GM18909 (cell line): ENCODE measurements around the gene TBCCD1.
"Not testable (repeated sequence)": the region's sequence is repeated elsewhere in the genome, so short reads cannot be mapped to it uniquely, and the experiment has no call there.

Experiments
- ATAC-seq: cut with Tn5 transposase; IDR thresholded peaks from one replicate; pipeline ENCODE4 v1.9.1; 2021; ENCODE audit warnings: mild to moderate bottlenecking; ENCODE audit not compliant: unreplicated experiment, poor library complexity

The TBCCD1 gene

DNA sequence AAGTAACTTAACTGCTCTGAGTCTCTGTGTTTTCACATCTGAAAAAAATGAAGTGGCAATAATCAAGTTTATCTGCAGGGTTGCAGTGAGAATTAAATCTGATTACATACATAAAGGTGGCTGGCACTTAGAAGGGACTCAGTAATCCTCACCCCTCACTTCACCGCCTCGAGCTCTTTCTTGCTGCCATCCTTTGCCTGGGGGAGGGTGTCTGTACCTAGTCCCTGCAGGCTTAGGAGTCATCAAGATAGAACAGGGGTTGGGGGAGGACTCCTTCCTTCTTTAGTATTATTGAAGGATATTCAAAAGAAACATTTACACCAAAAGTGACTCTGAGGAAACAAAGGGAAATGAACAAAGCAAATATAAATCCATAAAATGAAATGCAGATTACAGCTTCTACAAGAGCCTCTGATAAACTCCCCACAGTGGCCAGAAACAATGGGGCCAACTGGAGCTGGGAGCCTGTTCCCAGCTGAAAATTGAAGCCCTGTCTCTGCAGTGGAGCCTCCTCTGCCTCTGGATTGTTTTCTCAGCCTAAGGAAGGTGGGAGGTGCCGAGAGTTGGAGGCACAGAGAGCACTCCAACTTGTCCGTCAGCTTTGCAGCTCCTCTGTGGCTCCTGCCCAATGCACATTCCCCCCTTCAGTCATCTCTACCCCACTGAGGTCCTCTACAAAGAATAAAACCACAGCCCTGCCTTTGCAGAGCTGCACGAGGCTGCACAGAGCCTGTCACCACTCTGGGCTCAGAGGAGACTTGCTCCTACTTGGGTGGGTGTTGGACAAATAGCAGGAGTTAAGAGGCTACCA, 64.8 kb downstream of the TBCCD1 start:
- ATAC-seq = no peak

DNA sequence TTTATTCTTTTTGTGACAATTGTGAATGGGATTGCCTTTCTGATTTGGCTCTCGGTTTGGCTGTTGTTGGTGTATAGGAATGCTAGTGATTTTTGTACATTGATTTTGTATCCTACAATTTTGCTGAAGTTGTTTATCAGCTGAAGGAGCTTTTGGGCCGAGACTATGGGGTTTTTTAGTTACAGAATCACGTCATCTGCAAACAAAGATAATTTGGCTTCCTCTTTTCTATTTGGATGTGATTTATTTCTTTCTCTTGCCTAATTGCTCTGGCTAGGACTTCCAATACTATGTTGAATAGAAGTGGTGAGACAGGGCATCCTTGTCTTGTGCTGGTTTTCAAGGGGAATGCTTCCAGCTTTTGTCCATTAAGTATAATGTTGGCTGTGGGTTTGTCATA, 67.2 kb downstream of the TBCCD1 start:
- not testable (repeated sequence) for ATAC-seq

DNA sequence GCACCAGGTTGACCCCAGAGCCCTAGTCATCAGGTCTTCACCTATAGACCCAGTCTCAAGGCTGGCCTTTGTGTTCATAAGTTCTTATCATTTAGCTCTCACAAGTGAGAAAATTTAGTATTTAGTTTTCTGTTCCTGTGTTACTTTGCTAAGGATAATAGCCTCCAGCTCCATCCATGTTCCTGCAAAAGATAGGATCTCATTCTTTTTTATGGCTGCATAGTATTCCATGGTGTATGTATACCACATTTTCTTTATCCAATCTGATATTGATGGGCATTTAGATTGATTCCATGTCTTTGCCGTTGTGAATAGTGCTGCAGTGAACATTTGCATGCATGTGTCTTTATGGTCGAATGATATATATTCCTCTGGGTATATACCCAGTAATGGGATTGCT, 69.1 kb downstream of the TBCCD1 start:
- not testable (repeated sequence) for ATAC-seq

DNA sequence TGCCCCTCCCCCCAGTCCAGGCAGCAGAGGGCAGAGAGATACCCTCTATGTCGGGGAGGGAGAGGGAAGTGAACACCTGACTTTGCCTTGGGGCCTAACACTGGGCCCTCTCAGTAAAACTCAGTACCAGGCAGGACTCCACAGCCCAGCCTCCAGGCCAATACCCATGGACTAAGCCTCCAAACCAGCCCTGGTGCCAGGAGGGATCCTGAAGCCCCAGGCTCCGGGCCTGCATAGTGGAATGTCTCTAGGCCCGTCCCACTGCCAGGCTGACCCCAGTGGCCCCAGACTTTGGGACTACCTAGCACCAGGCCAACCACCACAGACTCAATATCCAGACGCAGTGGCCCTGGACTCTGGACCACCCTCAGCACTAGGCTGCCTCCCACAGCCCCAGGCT, 69.5 kb downstream of the TBCCD1 start:
- ATAC-seq = no peak

DNA sequence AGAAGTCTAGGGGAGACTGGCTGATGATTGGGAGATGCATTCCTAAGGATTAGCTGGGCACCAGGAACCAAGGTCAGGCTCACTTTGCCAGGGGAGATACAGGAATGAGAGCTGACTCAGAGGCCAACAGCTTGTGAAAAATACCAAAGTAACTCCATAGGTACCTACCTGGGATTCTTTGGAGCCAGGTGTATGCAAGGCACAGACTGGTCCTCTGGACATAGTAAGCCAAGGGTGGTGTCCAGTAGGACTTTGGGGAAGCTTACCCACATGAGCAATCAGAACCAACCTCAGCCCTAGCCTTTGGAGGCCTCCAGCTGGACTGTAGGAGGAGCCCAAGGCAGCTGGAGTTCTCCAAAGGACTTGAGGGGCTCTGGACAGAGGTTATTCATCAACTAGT, 70.5 kb downstream of the TBCCD1 start:
- no peak for ATAC-seq
